Activated naive CD4-positive, alpha-beta T cell treated with anti-CD3 and anti-CD28 coated beads, Interleukin-2, amount 10 ng/mL, durations not matched to agents 7 days and 5 days (primary cell): ENCODE measurements around the gene CCR9.
A peak's percentile ranks its signal among the peaks of the same experiment; 100 is the strongest.

Experiments
- CTCF ChIA-PET: fragments of 350-600 bp; sonication (Branson Sonifier 250); formaldehyde crosslinking; loops from one replicate; lab custom pipeline; 2021; ENCODE audit warnings: antibody characterized with exemption; lab: Charles Lee
- DNase-seq: peaks from one replicate; pipeline ENCODE4 v3.0.0-alpha.2; 2020
- H3K27ac Mint-ChIP-seq: one replicate; pipeline ENCODE4 v1.8.0; 2021; ENCODE audit warnings: mild to moderate bottlenecking, moderate library complexity, mixed read lengths
- H3K27me3 Mint-ChIP-seq: one replicate; pipeline ENCODE4 v1.8.0; 2021; ENCODE audit warnings: mild to moderate bottlenecking, mixed read lengths
- H3K36me3 Mint-ChIP-seq: one replicate; pipeline ENCODE4 v1.8.0; 2021; ENCODE audit warnings: mixed read lengths
- H3K4me1 Mint-ChIP-seq: one replicate; pipeline ENCODE4 v1.8.0; 2021; ENCODE audit warnings: mixed read lengths
- H3K4me3 Mint-ChIP-seq: one replicate; pipeline ENCODE4 v1.8.0; 2021; ENCODE audit warnings: mild to moderate bottlenecking, moderate library complexity, mixed read lengths
- H3K9me3 Mint-ChIP-seq: one replicate; pipeline ENCODE4 v1.8.0; 2021; ENCODE audit warnings: mixed read lengths

The CCR9 gene

GRCh38 chr3:45864760-45865519, 21.4 kb upstream of the CCR9 start:
- CTCF ChIA-PET: interaction anchor here (1.0 to 1.2 kb wide), 2 partner anchors 64 to 102 kb away, joined by 3 to 4 read pairs; no protein-coding TSS in a partner anchor
- peaks cover 44% of the 10 kb centered on the region for H3K4me1 Mint-ChIP-seq
- peak; percentile 24 for DNase-seq
- H3K36me3 Mint-ChIP-seq: no peaks in the 10 kb centered on the region
- H3K9me3 Mint-ChIP-seq: peaks cover 8% of the 10 kb centered on the region
- no peak overlapping the region for H3K4me3 Mint-ChIP-seq
- no peak overlapping the region for H3K27ac Mint-ChIP-seq
- H3K27me3 Mint-ChIP-seq: peaks cover 74% of the 10 kb centered on the region

- Mint-ChIP-seq H3K27ac (no peak overlapping the region), H3K4me1 (peaks cover 48% of the 10 kb centered on the region), H3K27me3 (peaks cover 73% of the 10 kb centered on the region), H3K9me3 (peaks cover 8% of the 10 kb centered on the region), H3K36me3 (no peaks in the 10 kb centered on the region), H3K4me3 (no peak overlapping the region)
- CTCF ChIA-PET: interaction anchor here (1.0 to 1.2 kb wide), 2 partner anchors 63 to 103 kb away, joined by 3 to 4 read pairs; no protein-coding TSS in a partner anchor
- no peak for DNase-seq
These were observed 20.8 kb upstream of the CCR9 start for GRCh38 chr3:45865563-45865962.

DNA sequence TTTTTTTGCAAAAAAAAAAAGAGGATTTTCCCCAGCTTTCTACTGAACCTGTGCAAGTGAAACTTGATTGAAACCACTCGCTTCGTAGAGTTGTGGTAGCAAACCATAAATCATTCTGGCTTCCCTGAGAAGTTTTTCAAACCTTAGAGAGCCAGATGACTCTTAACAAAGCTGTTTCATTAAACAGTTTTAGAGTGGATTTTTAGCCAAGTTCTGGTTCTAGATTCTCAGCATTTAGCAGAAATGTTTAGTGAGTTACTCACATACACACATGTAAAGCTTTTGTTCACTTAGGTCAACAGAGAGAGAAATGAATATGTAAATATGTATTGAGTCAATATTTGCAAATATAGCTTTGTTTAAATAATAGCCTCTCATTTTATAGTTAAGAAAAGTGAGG, 18.1 kb upstream of the CCR9 start:
- no peak overlapping the region for H3K27ac Mint-ChIP-seq

DNA sequence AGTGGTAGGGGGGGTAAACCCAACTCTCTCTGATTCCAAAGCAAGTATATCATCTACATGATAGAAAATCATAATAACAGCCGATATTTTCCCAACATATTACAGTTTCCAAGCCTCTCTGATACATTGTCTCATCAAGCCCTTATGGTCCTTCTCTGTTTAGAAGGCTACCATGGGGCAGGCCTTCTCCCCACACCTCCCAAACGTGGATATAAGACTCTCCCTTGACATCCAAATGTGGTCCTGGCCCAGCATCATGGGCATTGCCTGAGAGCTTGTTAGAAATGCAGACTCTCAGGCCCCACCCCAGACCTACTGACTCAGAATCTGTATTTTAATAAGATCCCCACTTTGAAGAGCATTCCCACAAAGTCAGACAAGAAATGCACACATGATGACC, 17.7 kb upstream of the CCR9 start:
- Mint-ChIP-seq H3K9me3 (peaks cover 3% of the 10 kb centered on the region), H3K4me1 (peaks cover 34% of the 10 kb centered on the region), H3K4me3 (no peak overlapping the region), H3K36me3 (no peaks in the 10 kb centered on the region), H3K27ac (no peak overlapping the region), H3K27me3 (peaks cover 69% of the 10 kb centered on the region)
- CTCF ChIA-PET: no interaction called here
- DNase-seq: no peak

More for the DNA sequence above, 18.1 kb upstream of the CCR9 start:
- CTCF ChIA-PET: no interaction called here
- no peaks in the 10 kb centered on the region for H3K36me3 Mint-ChIP-seq
- H3K27me3 Mint-ChIP-seq: peaks cover 70% of the 10 kb centered on the region
- H3K9me3 Mint-ChIP-seq: peaks cover 5% of the 10 kb centered on the region
- no peak for DNase-seq
- H3K4me1 Mint-ChIP-seq: peaks cover 38% of the 10 kb centered on the region
- no peak overlapping the region for H3K4me3 Mint-ChIP-seq

GRCh38 chr3:45869638-45870037, 16.7 kb upstream of the CCR9 start:
- CTCF ChIA-PET: no interaction called here
- H3K36me3 Mint-ChIP-seq: no peaks in the 10 kb centered on the region
- no peak for DNase-seq
- H3K4me3 Mint-ChIP-seq: no peak overlapping the region
- H3K27me3 Mint-ChIP-seq: peaks cover 77% of the 10 kb centered on the region
- no peak overlapping the region for H3K27ac Mint-ChIP-seq
- peaks cover 5% of the 10 kb centered on the region for H3K9me3 Mint-ChIP-seq
- H3K4me1 Mint-ChIP-seq: peaks cover 33% of the 10 kb centered on the region

DNA sequence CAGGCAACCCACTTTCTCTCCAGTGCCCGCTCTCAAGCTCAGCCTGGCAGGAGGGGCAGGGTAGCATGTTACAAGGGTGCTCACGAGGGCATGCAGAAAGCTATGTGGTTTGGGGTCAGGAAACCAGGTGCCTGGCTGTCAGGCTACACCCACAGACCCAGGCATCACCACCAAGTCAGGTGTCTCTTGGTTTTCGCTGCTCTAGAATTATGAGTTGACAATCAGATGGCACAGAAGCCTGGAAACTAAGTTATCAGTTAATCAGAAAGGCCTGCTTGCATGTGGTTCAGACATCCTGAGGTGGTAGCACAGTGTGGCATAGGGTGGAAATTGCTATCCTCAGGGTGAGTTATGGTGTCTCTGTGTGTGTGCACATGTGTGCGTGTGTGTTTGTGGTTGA, 16.2 kb upstream of the CCR9 start:
- peaks cover 74% of the 10 kb centered on the region for H3K27me3 Mint-ChIP-seq
- CTCF ChIA-PET: no interaction called here
- DNase-seq: peak; percentile 74
- H3K9me3 Mint-ChIP-seq: peaks cover 5% of the 10 kb centered on the region
- H3K36me3 Mint-ChIP-seq: no peaks in the 10 kb centered on the region
- no peak overlapping the region for H3K4me3 Mint-ChIP-seq
- peaks cover 28% of the 10 kb centered on the region for H3K4me1 Mint-ChIP-seq
- H3K27ac Mint-ChIP-seq: no peak overlapping the region

GRCh38 chr3:45871780-45872179, 14.6 kb upstream of the CCR9 start:
- Mint-ChIP-seq H3K27ac (no peak overlapping the region), H3K9me3 (peaks cover 5% of the 10 kb centered on the region), H3K4me3 (no peak overlapping the region), H3K27me3 (peaks cover 71% of the 10 kb centered on the region), H3K4me1 (peaks cover 23% of the 10 kb centered on the region), H3K36me3 (no peaks in the 10 kb centered on the region)
- CTCF ChIA-PET: no interaction called here
- no peak for DNase-seq

- CTCF ChIA-PET: interaction anchor here (1.1 kb wide), 1 partner anchor 12 kb away, joined by 4 read pairs; no protein-coding TSS in a partner anchor
- H3K27me3 Mint-ChIP-seq: peaks cover 69% of the 10 kb centered on the region
- no peak for DNase-seq
These were observed 13.8 kb upstream of the CCR9 start for GRCh38 chr3:45872569-45872968.

GRCh38 chr3:45873036-45873435, 13.3 kb upstream of the CCR9 start:
- Mint-ChIP-seq H3K27me3 (peaks cover 67% of the 10 kb centered on the region), H3K4me3 (no peak overlapping the region), H3K36me3 (no peaks in the 10 kb centered on the region), H3K4me1 (peaks cover 23% of the 10 kb centered on the region), H3K9me3 (peaks cover 5% of the 10 kb centered on the region), H3K27ac (no peak overlapping the region)
- no peak for DNase-seq
- CTCF ChIA-PET: interaction anchor here (1.1 kb wide), 1 partner anchor 12 kb away, joined by 4 read pairs; no protein-coding TSS in a partner anchor

More at GRCh38 chr3:45872569-45872968, 13.8 kb upstream of the CCR9 start:
- no peaks in the 10 kb centered on the region for H3K36me3 Mint-ChIP-seq
- peaks cover 5% of the 10 kb centered on the region for H3K9me3 Mint-ChIP-seq
- peaks cover 23% of the 10 kb centered on the region for H3K4me1 Mint-ChIP-seq
- H3K4me3 Mint-ChIP-seq: no peak overlapping the region
- no peak overlapping the region for H3K27ac Mint-ChIP-seq

- no peak for DNase-seq
- Mint-ChIP-seq H3K9me3 (peaks cover 5% of the 10 kb centered on the region), H3K36me3 (no peaks in the 10 kb centered on the region), H3K4me3 (no peak overlapping the region), H3K27ac (no peak overlapping the region), H3K4me1 (peaks cover 21% of the 10 kb centered on the region), H3K27me3 (peaks cover 67% of the 10 kb centered on the region)
- CTCF ChIA-PET: interaction anchor here (1.1 kb wide), 1 partner anchor 11 kb away, joined by 4 read pairs; no protein-coding TSS in a partner anchor
These were observed 12.7 kb upstream of the CCR9 start for GRCh38 chr3:45873638-45874037.

GRCh38 chr3:45874677-45875346, 11.5 kb upstream of the CCR9 start:
- Mint-ChIP-seq H3K36me3 (no peaks in the 10 kb centered on the region), H3K9me3 (peaks cover 5% of the 10 kb centered on the region), H3K4me3 (no peak overlapping the region), H3K27me3 (peaks cover 63% of the 10 kb centered on the region), H3K4me1 (peaks cover 11% of the 10 kb centered on the region), H3K27ac (no peak overlapping the region)
- DNase-seq: no peak
- CTCF ChIA-PET: no interaction called here

DNA sequence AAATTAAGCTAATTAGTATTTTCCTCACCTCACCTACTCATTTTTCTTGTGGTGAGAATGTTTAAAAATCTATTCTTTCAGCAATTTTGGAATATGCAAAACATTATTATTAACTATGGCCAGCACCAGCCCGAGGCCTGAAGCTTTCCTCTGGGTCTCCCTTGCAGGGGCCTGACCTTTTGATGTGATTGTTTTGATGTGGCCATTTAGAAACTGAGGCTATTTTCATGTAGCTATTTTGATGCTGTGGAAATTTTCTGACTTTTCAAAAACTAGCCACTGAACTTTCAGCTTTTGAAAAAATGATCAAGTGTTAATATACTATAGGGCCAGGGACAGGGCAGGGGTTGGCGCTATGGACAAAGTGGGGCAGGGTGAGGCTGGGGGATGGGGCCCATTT, 8.2 kb upstream of the CCR9 start:
- CTCF ChIA-PET: no interaction called here
- no peak for DNase-seq
- H3K27ac Mint-ChIP-seq: no peak overlapping the region
- no peak overlapping the region for H3K4me3 Mint-ChIP-seq
- H3K36me3 Mint-ChIP-seq: no peaks in the 10 kb centered on the region
- H3K27me3 Mint-ChIP-seq: peaks cover 58% of the 10 kb centered on the region
- H3K4me1 Mint-ChIP-seq: peaks cover 9% of the 10 kb centered on the region
- peaks cover 5% of the 10 kb centered on the region for H3K9me3 Mint-ChIP-seq

- no peak overlapping the region for H3K4me3 Mint-ChIP-seq
- peaks cover 9% of the 10 kb centered on the region for H3K4me1 Mint-ChIP-seq
- no peak for DNase-seq
- CTCF ChIA-PET: interaction anchor here (1.1 kb wide), 1 partner anchor 50 kb away, joined by 3 read pairs; no protein-coding TSS in a partner anchor
- no peaks in the 10 kb centered on the region for H3K9me3 Mint-ChIP-seq
- no peak overlapping the region for H3K27ac Mint-ChIP-seq
- H3K27me3 Mint-ChIP-seq: peaks cover 58% of the 10 kb centered on the region
- no peaks in the 10 kb centered on the region for H3K36me3 Mint-ChIP-seq
These were observed 5.6 kb upstream of the CCR9 start for GRCh38 chr3:45880725-45881077.

DNA sequence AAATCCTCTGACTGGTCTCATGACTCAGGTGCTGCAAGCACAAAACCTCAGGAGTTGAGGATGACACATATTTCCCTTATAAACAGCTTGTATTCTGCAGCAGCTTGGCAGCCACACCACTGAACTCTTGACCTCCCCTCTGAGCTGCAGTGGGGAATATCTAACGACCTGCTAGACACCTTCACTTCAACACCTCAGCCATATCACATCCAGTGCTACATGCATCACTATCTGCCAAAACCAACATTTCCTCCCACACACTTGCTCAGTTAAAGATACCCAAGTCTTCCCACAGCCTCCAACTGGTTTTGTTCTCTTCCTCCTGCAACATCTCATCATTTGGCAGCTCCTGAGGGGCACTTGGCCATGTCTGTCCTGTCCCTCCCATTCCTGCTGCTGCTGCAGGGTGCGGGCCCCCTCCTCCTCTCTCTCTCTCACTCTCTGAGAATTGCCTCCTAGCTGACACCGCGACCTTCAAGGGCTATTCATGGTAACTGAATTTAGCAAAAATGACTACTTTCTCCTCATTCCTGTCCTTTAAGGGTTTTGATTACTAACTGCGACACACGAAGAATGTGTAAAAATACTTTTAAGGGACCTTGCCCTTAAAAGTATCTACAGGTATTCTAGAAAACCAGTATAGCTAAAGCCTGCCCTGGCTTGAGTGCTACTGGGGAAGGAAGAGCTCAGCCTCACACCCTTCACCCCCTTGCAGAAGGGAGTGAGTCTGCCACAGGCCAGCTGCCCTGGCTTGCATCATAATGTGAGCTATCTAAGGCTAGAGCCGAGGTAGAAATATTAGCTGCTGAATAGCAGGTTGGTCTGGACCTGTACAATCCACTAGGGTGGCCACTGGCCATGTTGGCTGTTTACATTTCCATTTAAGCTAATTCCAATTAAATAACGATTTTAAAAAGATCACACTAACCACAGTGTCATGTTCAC, 5.0 kb upstream of the CCR9 start:
- CTCF ChIA-PET: interaction anchor here (1.1 kb wide), 1 partner anchor 50 kb away, joined by 3 read pairs; no protein-coding TSS in a partner anchor
- Mint-ChIP-seq H3K27ac (no peak overlapping the region), H3K4me1 (peaks cover 9% of the 10 kb centered on the region), H3K9me3 (no peaks in the 10 kb centered on the region), H3K27me3 (peaks cover 60% of the 10 kb centered on the region), H3K36me3 (no peaks in the 10 kb centered on the region), H3K4me3 (no peak overlapping the region)
- no peak for DNase-seq
